GM13977 (cell line): ENCODE results near the gene COX20.
A peak's percentile ranks its signal among the peaks of the same experiment; 100 is the strongest.

Experiments
- DNase-seq: peaks from one replicate; pipeline ENCODE4 v3.0.0; 2012; ENCODE audit warnings: low spot score
- in situ Hi-C: fragments of 300-500 bp; cut with MboI; formaldehyde crosslinking; loops from one replicate; pipeline ENCODE4 v1.12.0; 2022; ENCODE audit warnings: low sequenced_read_pairs, low pct_unique_long_range_greater_than_20kb, mixed read lengths, inconsistent platforms; ENCODE audit not compliant: unreplicated experiment
- TF ChIP-seq, protein P1 (sequence below): IDR thresholded peaks from 2 replicates; pipeline ENCODE4 v1.5.1; 2012; ENCODE audit warnings: mild to moderate bottlenecking, control low read depth; ENCODE audit not compliant: insufficient read depth; ENCODE audit errors: extremely low read depth, missing control alignments

Gene COX20

DNA sequence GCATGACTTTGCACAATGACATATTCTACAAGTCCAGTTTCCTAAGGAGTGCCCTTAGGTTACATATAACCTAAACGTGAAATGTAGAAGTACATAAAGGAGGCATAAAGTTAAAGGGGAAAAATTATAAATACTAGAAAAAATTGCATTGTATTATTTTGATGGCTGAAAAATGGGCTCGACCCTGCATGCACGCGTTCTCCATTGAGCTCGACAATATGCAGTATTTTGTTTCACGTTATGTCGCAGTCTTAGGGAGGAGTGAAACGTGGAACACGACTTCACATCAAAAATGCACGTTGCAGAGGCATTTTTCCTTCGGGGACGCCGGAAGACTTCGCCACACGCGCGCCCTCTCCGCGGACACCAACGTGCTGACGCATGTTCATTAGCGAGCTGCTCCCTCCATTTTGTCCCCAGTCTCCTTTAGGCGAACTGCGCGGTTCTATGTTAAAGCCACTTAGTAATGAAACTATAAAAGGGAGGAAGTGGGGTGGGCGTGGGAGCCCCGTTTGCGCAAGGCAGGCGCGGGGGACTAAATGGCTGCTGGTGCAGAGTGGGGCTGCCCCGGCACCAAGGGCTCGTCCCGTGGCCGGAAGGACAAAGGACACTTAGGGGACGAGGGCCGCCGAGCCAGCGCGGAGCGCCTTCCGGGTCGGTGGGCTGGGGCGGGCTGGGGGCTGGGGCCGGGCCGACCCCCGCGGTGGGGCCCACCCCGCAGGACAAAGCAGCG, 749 bp upstream of the COX20 start:
- DNase-seq = peak; percentile 92
- in situ Hi-C loops = no loop called here
- TF ChIP-seq, protein P1, sequence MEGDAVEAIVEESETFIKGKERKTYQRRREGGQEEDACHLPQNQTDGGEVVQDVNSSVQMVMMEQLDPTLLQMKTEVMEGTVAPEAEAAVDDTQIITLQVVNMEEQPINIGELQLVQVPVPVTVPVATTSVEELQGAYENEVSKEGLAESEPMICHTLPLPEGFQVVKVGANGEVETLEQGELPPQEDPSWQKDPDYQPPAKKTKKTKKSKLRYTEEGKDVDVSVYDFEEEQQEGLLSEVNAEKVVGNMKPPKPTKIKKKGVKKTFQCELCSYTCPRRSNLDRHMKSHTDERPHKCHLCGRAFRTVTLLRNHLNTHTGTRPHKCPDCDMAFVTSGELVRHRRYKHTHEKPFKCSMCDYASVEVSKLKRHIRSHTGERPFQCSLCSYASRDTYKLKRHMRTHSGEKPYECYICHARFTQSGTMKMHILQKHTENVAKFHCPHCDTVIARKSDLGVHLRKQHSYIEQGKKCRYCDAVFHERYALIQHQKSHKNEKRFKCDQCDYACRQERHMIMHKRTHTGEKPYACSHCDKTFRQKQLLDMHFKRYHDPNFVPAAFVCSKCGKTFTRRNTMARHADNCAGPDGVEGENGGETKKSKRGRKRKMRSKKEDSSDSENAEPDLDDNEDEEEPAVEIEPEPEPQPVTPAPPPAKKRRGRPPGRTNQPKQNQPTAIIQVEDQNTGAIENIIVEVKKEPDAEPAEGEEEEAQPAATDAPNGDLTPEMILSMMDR = no peak

DNA sequence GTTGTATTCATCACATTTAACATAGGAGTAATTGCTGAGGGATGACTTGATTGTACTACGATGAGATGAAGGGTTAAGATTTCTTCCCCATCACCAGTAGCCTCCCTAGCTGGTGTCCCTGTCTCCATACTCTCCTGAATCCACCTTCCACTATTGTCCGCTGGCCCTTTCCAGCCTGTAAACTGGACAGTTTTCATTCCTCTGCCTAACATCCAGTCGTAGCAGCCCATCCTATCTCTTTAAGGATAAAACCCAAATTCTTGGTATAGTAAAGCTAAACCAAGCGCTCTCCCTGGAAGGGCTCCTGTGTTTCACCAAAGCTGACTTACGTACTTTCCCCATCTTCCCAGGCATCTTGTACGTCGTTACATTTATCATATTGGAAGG, 670 bp downstream of the COX20 start:
- peak; percentile 21 for DNase-seq
- in situ Hi-C loops = no loop called here
- TF ChIP-seq, protein P1 = no peak

DNA sequence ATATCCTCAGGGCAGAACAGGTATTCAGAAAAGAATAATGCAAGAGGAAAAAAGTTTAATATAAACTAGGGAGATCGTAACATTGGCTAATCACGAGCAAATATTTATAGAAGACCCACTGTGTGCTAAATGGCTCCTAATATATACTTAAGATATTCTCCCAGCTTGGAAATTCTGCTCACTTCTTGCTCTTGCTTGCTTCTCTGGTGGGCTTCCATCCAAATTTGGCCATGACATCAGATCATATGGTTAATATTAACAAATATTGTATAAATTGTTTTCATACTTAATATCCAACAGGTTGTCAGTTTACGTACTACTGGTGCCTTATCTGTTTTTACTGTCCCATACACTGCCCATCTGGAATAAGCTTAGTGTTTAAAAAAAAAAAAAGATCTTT, 1.1 kb downstream of the COX20 start:
- TF ChIP-seq, protein P1 = no peak
- no peak for DNase-seq
- in situ Hi-C loops = no loop called here

DNA sequence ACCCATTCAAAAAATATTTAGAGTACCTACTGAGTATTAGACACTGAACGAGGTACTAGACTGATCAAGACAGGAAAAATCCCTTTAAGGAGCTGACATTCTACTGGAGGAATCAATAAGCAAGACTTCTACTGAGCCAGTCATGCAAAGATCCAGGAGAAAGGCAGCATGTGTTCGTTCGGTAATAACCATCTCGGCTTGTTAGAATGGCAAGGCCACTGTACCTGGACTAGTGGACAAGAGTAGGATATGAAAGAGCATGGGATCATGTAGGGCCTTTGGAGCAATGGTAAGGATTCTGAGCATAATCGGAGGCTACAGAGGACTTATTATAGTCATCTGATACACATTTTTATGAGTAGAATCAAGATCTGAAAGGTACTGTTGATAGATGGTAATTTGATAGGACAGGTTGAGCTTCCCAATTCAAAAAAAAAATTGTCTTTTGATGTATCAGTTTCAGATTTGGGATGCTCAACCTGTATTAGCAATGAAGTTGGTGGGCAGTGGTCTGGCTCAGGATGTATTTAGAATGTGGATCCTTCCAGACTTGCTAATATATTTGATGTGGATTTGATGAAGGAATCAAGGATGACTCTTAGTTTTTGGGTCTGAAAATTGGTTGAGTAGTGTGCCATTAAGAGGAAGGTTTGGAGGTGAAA, 2.3 kb downstream of the COX20 start:
- TF ChIP-seq, protein P1 = no peak
- no peak for DNase-seq
- in situ Hi-C loops = no loop called here

DNA sequence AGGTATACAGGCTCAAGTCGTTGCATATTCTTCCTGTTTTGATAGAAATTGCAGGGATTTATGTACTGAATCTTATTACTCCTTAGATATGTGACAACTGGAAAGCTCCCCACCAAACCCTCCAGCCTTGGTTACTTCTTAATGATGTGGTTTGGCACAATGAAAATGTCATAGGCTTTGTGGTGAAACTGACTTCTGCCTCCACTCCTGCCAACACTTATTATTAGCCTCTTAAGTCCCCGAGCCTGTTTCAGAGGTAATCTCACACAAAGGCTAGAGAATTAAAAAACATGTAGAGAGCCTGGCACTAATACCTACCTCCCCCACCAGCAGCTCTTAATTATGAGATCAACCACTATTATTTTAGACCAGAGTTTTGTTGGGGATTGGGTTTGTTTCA, 4.2 kb downstream of the COX20 start:
- TF ChIP-seq, protein P1 = no peak
- in situ Hi-C loops = no loop called here
- no peak for DNase-seq

DNA sequence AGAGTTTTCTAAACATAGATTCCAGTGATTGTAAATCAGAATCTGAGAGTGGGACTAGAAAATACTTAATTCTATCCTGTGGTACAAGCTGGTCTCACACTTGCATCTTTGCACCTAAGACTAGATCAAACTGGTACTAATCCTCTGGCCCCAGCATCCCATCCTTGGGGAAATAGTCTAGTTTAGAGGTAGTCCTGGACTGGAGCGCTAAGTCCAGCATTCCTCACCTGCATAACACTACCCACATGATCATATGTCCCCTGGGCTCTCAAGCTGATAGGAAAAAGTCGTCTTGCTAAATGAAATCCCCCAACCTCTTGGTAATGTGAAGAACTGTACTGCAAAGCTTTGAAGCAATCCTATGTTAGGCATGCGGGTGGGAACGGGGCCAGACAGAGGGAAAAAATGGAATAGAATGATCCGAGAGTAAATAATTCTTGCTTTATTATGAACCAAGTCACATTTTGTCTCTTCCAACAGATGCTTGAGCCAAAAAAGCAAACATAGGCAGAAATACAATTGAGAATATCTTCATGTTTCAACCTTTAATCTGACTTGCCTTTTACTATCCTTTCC, 4.8 kb downstream of the COX20 start:
- DNase-seq = no peak
- TF ChIP-seq, protein P1 = no peak
- in situ Hi-C loops = no loop called here
